Posterior vena cava (tissue), 2 donors: ENCODE data around the gene NEK11. TPM values are rescaled to one million over a fixed set of nuclear protein-coding genes. Genes with fewer than 3 reads are reported as not detected.
"Not testable (repeated sequence)": the region's sequence is repeated elsewhere in the genome, so short reads cannot be mapped to it uniquely, and the experiment has no call there.

Experiments
- DNase-seq: peaks from one replicate; pipeline ENCODE4 v3.0.0-alpha.2; 2020; ENCODE audit warnings: low spot score
- intact Hi-C, 2 donors: fragments of 100-400 bp; cut with DNase I; formaldehyde crosslinking; loops; one replicate each; pipeline versions ENCODE4 v1.14.1 to v1.14.2; 2022 to 2023
- total RNA-seq, 2 donors: library from RNA; stranded (reverse); fragmentation: NEBNext Ultra II Directional; extraction: Animal tissue kit (Norgen Biotek cat#: 25700); gene quantifications; one replicate each; pipeline ENCODE4 v1.2.1, GENCODE V29; 2021
- donor health status: DM: yes; HTN: yes; CAD: no.
- donor health status: DM: yes; HTN: yes; CAD: no.

NEK11 gene
- total RNA-seq, 2 donors from 2014 or later: 5.7 to 8.2 TPM

- DNase-seq: no peak
- intact Hi-C loops: no loop called here
Measured at GRCh38 chr3:131036986-131037385, 10.3 kb downstream of the NEK11 start.

GRCh38 chr3:131038326-131038725, 11.6 kb downstream of the NEK11 start:
- intact Hi-C loops: no loop called here

GRCh38 chr3:131042271-131042985, 15.8 kb downstream of the NEK11 start:
- DNase-seq, intact Hi-C loops: not testable (repeated sequence)

More at GRCh38 chr3:131038326-131038725, 11.6 kb downstream of the NEK11 start:
- DNase-seq: no peak

GRCh38 chr3:131047582-131047981, 20.9 kb downstream of the NEK11 start:
- intact Hi-C loops: loop anchor here in 1 of 2 donors (5.0 kb wide), 1 partner anchor 985 kb away; no protein-coding TSS in a partner anchor
- no peak for DNase-seq

- intact Hi-C loops: loop anchor here in 1 of 2 donors (5.0 kb wide), 1 partner anchor 984 kb away; no protein-coding TSS in a partner anchor
- no peak for DNase-seq
Measured at GRCh38 chr3:131048030-131048429, 21.4 kb downstream of the NEK11 start.

GRCh38 chr3:131050001-131050400, 23.3 kb downstream of the NEK11 start:
- no peak for DNase-seq
- intact Hi-C loops: no loop called here

- DNase-seq: no peak
- intact Hi-C loops: no loop called here
Measured at GRCh38 chr3:131053043-131053859, 26.6 kb downstream of the NEK11 start.

GRCh38 chr3:131067983-131068382, 41.3 kb downstream of the NEK11 start:
- intact Hi-C loops: no loop called here
- DNase-seq: no peak

GRCh38 chr3:131072099-131072559, 45.5 kb downstream of the NEK11 start:
- no peak for DNase-seq
- intact Hi-C loops: no loop called here

- DNase-seq: no peak
- intact Hi-C loops: no loop called here
Measured at GRCh38 chr3:131072845-131073244, 46.2 kb downstream of the NEK11 start.

- DNase-seq: no peak
- intact Hi-C loops: no loop called here
Measured at GRCh38 chr3:131075632-131076328, 49.1 kb downstream of the NEK11 start.

- no peak for DNase-seq
- intact Hi-C loops: no loop called here
Measured at GRCh38 chr3:131077904-131078303, 51.2 kb downstream of the NEK11 start.

- intact Hi-C loops: no loop called here
Measured at GRCh38 chr3:131079086-131079485, 52.4 kb downstream of the NEK11 start.

GRCh38 chr3:131081224-131081623, 54.5 kb downstream of the NEK11 start:
- intact Hi-C loops: no loop called here
- no peak for DNase-seq

More at GRCh38 chr3:131079086-131079485, 52.4 kb downstream of the NEK11 start:
- DNase-seq: no peak

GRCh38 chr3:131082246-131082645, 55.6 kb downstream of the NEK11 start:
- no peak for DNase-seq
- intact Hi-C loops: no loop called here

- DNase-seq: no peak
- intact Hi-C loops: no loop called here
Measured at GRCh38 chr3:131082871-131083863, 56.5 kb downstream of the NEK11 start.

GRCh38 chr3:131091768-131092167, 65.1 kb downstream of the NEK11 start:
- intact Hi-C loops: no loop called here
- no peak for DNase-seq

- no peak for DNase-seq
- intact Hi-C loops: no loop called here
Measured at GRCh38 chr3:131107637-131108433, 81.2 kb downstream of the NEK11 start.
